HCEC 1CT (cell line): ENCODE measurements around the gene CYP20A1.
"Not testable (repeated sequence)": the region's sequence is repeated elsewhere in the genome, so short reads cannot be mapped to it uniquely, and the experiment has no call there.

Experiments
- DNase-seq: peaks from one replicate; pipeline ENCODE4 v3.0.0-alpha.2; 2017

The CYP20A1 gene

DNA sequence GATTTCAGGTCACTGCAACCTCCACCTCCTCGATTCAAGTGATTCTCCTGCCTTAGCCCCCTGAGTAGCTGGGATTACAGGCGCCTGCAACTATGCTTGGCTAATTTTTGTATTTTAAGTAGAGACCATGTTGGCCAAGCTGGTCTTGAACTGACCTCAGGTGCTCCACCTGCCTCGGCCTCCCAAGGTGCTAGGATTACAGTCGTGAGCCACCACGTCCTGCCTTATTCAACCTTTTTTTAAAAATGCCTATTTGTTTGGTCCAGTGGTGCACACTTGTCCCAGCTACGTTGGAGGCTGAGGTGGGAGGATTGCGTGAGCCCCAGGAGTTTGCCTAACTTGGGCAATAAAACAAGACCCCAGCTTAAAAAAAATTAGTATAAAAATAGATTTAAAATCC is 43.3 kb downstream of the CYP20A1 start:
- DNase-seq, result no peak

DNA sequence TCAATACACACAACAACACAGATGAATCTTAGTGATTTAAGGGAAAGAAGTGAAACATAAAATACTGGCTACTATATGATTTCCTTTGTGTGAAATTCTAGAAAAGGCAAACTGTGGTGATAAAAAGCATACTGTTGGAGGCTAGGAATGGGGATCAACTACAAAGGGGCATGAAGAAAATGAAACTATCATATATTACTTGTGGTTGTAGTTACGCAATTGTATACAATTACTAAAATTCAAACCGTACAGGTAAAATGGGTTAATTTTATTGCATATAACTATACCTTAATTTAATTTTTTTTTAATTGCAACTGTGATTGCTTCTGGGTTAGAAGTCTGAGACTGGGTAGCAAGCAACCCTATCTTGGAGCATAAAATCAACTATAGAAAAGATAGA is 47.7 kb downstream of the CYP20A1 start:
- no peak for DNase-seq

DNA sequence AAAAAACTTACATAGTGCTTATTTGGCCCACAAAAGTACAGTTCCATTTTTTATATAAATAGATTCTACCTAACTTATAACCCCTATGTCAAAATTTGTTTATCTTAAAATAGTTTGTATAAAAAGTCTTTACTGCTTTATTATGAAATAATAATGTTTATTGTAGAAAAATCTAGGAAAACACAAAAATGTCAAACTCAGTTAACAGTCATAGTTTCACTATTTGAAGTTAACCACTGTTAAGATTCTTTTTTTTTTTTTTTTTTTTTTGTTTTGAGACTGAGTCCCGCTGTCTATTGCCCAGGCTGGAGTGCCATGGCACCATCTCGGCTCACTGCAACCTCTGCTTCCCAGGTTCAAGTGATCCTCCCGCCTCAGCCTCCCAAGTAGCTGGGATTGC is 62.8 kb downstream of the CYP20A1 start:
- peak; percentile 57 for DNase-seq

DNA sequence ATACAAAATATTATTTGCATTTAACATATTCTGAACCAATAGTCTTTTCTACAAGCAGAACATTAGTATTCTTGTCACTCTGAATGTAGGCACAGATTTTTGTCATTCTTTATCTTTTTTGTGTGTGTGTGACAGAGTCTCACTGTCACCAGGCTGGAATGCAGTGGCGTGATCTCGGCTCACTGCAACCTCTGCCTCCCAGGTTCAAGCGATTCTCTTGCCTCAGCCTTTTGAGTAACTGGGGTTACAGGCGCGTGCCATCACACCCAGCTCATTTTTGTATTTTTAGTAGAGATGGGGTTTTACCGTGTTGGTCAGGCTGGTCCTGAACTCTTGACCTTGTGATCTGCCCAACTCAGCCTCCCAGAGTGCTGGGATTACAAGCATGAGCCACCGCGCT is 63.8 kb downstream of the CYP20A1 start:
- DNase-seq, result not testable (repeated sequence)

DNA sequence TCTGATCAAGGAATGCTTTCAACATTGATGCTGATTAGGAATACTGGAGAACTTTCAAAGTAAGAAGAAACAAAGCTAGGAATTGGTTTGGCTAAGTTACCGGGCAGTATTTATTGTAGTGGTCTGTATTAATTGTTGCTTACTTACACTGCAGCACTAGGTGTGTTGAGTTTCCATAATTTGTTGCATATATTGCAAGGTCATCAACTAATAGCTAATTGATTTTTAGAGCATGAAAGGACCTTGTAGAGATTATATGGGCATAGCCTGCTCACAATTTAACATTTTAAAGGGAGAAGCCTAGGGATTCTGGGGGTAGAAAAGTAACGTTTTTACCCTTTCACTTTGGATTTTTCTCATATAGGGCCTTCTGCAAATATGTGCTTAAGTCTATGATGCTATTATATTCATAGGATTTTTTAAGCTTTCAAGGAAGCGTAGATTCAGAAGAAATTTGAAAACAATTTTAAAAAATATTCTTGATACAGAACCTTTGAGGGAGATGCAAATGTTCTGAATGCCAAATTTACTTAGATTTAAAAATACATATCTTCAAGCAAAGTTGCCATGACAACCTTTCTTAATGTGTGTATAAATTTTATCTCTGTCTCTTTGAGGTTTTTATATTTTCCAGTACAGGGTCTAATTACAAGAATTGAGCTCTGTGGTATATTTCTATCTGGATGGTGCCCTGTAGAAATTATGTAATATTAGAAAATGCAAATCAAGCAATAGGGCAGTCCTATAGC is 72.0 kb downstream of the CYP20A1 start:
- no peak for DNase-seq

DNA sequence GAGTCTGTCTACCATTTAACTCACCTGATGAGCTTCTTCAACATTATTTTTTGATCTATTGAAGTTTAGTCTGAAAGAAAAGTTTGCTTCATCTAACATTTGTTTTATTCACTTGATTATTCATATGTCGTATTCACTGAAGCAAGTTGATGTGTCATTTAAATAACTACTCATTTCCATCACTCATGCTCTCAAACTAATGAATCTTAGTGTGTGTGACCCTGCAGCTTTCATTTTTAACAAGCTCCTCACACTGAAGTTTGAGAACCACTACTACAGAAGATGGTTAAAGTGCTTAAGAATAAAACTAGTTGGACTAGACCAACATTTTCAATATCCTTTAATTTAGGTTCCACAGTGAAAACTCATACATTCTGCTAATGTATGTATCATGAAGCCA is 87.5 kb downstream of the CYP20A1 start:
- no peak for DNase-seq

DNA sequence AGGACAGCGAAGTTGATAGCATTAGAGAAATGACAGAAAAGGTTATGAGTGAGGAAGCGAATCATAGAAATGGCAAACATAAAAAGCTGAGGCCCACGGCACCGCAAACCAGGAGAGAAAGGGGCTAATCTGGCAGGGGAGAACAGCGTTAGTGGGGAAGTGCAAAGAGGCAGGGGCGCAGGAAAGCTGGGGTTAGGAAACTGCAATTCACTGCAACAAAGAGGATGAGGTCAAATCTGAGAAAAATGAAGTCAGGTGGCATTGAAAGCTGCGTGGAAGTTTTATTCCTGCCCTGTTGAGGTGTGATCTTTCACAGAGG is 88.7 kb downstream of the CYP20A1 start:
- DNase-seq, result no peak

DNA sequence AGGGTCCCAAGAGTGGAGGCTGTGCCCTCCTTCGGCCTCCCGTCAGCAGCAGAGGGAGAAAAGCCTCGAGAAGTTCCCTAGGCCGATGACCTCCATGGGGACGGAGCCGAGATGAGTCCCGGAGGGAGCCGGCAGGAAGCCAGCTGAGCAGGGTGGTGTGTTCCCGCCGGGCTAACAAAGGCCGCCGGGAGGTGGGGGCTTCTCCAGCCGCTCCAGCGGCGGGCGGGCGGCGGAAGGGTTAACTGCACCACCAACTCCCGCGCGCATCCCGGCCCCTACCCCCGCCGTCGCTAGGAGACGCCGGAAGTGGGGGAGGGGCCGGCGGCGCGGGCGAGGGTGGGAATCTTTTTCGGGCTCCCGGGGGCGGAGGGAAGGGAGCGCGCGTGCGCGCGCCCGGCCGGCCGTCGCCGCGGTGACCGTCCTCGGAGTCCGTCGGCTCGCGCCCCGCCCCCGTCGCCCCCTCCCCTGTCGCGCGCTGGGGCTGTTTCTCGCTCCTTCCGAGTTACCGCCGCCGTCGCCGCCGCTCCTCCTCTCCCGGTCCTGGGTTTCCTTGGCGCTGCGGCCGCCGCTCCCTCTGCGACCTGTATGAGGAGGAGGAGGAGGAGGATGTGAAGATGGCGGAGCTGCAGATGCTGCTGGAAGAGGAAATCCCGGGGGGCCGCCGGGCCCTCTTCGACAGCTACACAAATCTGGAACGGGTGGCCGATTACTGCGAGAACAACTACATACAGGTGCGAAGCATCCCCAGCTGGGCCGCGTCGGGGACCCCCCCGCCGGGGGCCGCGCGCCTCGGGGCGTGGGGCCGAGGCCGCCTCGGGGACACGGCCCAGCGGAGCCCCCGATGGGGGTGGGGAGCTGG is 89.3 kb downstream of the CYP20A1 start, which contains the start of gene ABI2:
Gene ABI2 (plus strand): TSS at position 494 of the 859 bp plus-strand sequence. CDS start 121 bp downstream, at position 615.
- peak; percentile 67 for DNase-seq

DNA sequence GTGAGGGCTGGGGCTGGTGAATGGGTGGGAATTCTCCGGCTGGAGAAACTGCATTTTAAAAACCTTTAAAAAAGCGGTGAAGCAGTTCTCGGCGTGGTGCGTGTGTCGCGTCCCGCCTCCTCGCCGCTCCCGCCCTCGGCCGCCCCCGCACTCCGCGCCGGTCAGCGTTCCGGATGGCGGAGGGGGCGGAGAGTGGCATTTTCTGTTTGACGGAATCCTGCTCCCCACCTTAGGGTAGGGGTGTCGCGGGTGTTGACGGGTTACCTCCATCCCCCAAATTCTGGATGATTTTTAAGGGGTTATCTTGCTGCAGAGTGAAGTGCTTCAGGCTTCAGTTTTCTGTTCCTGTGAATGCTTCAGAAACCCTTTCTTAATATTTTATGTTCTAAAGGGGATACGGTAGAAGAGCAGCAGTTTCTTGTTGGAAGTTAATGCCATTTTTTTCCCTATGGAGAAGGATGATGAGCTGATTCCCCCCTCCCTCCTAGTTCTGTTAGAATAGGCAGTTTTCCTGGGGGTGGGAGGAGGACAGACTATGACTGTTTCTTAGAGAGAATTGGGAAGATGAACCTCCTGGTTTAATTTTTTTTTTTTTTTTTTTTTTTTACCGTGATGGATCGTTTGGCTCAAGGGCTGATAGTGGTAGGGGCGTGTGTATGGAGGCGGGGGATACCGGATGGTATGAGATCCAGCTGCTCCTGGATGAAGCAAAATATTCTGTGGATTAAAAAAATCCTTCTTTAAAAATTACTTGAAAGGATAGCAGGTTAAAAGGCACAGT is 90.1 kb downstream of the CYP20A1 start:
- DNase-seq, result peak; percentile 42

DNA sequence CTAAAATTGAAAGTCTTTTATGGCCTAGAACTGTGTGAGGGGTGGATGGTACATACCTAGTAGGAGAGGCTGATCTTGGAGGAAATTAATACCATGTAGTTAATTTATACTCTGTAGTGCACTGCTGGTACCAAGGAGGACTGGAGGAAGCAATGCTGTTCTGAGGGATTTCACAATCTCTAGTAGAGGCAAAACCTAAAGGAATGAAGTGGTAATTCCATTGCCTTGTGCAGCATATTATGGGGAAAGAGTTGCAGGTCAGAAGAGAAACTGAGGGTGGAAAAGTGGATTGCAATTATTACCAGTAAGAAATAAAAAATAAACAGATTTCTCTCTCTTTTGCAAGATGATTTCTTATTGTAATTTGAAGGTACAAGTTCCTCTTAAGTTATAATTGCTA is 91.6 kb downstream of the CYP20A1 start:
- peak; percentile 52 for DNase-seq

DNA sequence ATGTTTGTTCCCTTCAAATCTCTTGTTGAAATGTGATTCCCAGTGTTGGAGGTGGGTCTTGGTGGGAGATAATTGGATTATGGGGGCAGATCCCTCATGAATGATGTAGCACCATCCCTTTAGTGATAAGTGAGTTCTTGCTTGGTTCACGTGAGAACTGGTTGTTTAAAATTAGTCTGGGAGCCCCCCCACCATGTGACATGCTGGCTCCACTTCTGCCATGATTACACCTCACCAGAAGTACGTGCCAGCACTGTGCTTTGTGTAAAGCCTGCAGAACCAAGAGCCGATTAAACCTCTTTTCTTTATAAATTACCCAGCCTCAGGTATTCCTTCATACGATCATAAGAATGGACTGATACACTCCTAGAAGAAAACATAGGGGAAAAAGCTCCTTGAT is 99.5 kb downstream of the CYP20A1 start:
- no peak for DNase-seq

DNA sequence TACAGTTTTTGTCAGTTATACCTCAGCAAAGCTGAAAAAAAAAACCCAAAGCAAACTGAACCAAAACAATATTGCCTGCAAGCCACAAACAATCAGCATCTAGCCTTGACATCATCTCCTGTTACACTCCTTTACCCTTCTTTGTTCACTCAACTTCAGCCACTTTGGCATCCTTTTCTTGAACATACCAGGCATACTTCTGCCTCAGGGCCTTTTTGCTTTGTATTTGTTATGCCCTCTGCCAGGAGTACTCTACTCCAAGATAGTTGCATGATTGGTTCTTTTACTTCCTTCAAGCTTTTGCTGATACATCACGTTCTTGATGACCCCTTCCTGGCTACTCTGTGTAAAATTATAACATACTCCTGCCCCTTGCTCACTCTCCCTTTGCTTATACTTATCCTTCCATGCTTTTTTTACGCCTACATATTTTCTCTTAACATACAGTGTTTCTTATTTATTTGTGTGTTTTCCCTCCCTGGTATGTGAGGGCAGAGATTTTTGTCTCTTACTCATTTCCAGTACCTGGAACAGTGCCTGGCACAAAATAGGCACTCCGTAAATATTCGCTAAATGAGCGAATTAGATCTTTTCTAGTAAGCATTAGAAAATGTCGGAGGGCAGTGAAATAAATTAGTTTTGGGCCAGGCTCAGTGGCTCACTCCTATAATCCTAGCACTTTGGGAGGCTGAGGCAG is 102.1 kb downstream of the CYP20A1 start:
- DNase-seq, result peak; percentile 36

DNA sequence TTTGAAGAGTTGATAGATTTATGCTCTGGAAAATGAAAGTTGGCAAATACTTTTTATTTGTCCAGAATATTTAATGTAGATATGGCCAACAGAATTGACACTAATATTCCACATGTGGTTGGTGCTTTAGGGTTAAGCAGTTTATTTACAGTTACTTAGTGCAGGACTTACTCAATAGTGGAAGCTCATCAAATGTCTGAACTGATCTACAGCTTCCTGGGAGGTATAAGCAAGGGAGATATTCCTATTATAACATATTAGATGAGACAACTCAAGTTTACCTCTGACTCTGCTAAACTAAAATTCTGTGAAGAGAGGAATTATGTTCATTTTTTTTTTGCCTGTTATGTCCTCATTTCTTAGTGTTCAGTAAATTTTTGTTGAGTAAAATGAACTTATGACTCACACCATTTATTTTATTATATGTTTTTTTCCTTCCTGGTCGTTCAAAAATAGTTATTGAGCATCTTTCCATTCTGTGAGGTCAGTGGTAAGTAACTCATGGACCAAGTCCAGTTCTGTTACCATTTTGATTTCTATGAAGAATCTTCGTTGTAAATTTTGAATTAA is 103.0 kb downstream of the CYP20A1 start:
- peak; percentile 50 for DNase-seq

DNA sequence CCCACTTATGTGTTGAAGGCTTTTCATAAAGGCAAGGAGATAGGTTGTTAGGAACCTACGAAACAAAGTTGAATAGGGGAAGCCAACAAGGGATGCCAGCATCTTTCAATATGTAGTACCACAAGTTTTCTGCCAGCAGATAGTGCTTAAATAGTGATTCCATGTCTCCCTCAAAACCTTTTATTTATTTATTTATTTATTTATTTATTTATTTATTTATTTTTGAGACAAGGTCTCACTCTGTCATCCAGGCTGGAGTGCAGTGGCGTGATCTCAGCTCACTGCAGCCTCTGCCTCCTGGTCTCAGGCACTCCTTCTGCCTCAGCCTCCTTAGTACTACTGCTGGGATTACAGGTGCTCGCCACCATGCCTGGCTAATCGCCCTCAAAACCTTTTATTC is 103.6 kb downstream of the CYP20A1 start:
- not testable (repeated sequence) for DNase-seq

DNA sequence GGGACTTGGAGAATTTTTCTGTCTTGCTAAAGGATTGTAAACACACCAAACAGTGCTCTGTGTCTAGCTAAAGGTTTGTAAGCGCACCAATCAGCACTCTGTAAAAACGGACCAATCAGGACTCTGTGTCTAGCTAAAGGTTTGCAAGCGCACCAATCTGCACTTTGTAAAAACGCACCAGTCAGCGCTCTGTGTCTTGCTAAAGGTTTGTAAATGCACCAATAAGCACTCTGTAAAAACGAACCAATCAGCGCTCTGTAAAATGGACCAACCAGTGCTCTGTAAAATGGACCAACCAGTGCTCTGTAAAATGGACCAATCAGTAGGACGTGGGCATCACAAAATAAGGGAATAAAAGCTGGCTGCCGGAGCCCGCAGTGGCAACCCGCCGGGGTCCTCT is 105.8 kb downstream of the CYP20A1 start:
- DNase-seq, result no peak

DNA sequence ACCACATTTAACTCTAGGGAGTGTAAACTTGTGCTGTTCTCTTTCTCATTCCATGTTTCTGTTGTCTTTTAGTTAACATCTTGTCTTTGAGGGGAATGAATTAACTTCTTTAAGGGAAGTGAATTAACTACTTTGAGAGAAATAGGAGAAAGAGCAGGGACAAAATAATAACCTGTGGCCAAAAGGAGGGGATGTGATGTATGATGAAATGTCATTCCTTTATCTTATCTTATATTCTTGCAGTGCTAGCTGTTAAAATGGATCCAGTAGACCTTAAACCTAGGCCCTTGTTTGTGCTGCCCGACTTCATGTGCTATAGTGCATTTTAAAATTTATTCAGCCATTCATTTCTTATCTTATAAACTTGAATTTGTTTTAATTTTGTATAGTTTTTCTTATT is 107.8 kb downstream of the CYP20A1 start:
- no peak for DNase-seq

DNA sequence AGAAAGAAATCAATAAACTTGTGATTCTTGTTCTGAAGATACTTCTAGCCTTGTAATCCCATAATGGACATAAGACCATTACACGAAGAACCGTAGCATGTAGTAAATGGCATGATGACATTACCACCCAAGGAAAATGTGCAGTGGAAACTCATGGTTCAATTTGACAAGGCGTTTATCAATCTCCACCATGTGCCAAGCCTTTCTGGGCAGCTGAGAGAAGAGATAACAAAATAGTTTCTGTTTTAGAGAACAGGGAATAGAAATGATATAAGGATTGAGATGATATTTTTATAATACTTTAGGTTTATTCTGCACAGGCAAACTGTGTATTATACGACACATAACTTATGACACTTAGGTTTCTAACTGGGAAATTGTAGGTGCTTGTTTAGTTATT is 108.6 kb downstream of the CYP20A1 start:
- DNase-seq, result no peak

DNA sequence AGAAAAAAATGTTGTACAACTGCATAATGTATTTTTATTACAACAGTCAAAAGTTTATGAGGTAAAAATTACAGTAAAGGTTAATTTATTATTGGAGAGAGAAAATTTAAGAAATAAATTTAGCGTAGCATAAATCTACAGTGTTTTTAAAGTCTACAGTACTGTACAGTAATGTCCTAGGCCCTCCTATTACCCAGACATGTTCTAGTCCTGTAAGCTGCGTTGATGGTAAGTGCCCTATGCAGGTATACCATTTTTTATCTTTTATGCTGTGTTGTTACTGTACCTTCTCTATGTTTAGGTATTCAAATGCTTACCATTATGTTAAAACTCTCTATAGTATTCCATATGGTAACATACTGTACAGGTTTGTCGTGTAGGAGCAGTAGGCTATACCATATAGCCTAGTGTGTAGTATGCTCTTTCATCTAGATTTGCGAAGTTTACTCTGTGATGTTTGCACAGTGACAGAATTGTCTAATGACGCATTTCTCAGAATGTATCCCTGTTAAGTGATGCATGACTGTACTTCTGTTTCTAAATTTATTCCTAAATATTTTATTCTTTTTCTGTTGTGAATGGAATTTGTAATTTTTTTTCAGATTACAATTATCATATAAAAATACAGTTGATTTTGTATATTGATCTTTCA is 113.9 kb downstream of the CYP20A1 start:
- no peak for DNase-seq

DNA sequence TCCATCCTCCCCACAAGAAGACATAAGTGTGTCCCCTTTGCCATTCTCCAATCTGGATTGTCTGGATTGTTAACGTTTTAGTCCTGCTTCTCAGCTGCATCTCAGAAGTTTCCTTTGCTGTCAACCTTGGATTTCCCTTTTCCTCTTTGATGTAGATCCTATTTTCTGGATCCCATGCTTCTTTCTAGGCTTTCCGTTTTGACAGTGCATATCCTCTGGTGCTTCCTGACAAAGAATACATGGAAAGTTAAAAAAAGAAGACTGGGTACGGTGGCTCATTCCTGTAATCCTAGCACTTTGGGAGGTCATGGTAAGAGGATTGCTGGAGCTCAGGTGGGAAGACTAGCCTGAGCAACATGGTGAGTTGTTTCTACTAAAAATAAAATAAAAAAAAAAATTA is 116.1 kb downstream of the CYP20A1 start:
- no peak for DNase-seq
